HS-5 (cell line): ENCODE results near the gene CCDC88A.
A peak's percentile ranks its signal among the peaks of the same experiment; 100 is the strongest.
"Not testable (repeated sequence)": the region's sequence is repeated elsewhere in the genome, so short reads cannot be mapped to it uniquely, and the experiment has no call there.

Experiments
- DNase-seq: peaks from one replicate; pipeline ENCODE4 v3.0.0-alpha.2; 2012; ENCODE audit warnings: low read depth

Gene CCDC88A

GRCh38 chr2:55302241-55302640, 117.4 kb downstream of the CCDC88A start:
- DNase-seq = no peak

DNA sequence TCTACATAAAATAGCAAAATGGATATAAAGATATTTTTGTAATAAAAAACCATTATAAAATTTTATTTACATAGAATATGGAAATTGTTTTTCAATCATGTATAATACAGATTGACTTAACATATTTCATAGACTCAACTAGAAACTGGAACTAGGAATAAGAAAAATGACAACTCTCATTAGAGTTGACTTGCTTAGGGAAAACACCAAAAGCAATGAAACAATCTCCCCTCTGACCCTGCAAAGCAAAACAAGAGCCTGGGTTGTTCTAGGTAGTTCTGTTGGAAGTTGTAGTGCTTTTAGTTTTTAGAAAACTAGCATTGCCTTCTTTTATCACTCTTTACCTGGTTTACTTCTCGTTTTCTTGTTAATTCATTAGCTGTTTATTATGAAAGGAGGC, 118.4 kb downstream of the CCDC88A start:
- DNase-seq = no peak

DNA sequence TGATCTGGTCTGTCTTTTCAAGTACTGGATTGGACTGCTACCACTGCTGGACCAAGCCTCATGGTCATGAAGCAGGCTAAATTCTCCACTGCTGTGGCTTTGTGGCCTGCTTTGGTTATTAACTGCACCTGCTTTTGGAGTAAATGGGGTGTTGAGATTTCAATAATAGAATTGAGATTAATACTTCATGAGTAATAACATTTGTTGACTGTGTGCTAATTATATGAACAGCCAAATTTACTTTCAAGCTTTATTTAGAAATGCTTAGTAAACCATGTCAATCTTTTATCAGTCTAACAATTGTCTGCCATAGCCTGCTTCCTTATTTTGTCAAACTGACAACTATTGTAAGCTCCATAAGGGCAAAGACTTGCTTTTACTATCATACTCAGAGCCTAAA, 123.3 kb downstream of the CCDC88A start:
- no peak for DNase-seq

- no peak for DNase-seq
Measured at GRCh38 chr2:55283083-55283482, 136.6 kb downstream of the CCDC88A start.

GRCh38 chr2:55282110-55282917, 137.3 kb downstream of the CCDC88A start:
- peak; percentile 38 for DNase-seq

- not testable (repeated sequence) for DNase-seq
Measured at GRCh38 chr2:55280851-55281546, 138.7 kb downstream of the CCDC88A start.

DNA sequence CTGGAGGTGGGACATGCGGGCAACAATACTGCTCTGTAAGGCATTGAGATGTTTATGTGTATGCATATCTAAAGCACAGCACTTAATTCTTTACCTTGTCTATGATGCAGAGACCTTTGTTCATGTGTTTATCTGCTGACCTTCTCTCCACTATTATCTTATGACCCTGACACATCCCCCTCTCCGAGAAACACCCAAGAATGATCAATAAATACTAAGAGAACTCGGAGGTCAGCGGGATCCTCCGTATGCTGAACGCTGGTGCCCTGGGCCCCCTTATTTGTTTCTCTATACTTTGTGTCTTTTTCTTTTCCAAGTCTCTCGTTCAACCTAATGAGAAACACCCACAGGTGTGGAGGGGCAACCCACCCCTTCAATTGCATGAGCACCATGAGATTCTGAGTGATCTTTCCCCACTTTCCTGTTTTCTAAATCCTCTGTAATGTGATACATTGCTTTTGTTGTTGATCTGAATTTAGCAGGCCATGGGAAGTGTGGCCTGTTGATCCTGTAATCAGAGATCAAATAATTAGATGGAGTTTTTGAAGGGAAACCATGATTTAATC, 139.7 kb downstream of the CCDC88A start:
- not testable (repeated sequence) for DNase-seq

GRCh38 chr2:55279214-55279835, 140.3 kb downstream of the CCDC88A start:
- DNase-seq = not testable (repeated sequence)

- no peak for DNase-seq
Measured at GRCh38 chr2:55277310-55277709, 142.3 kb downstream of the CCDC88A start.

- not testable (repeated sequence) for DNase-seq
Measured at GRCh38 chr2:55274346-55274745, 145.3 kb downstream of the CCDC88A start.

GRCh38 chr2:55269645-55269990, 150.0 kb downstream of the CCDC88A start:
- DNase-seq = no peak

DNA sequence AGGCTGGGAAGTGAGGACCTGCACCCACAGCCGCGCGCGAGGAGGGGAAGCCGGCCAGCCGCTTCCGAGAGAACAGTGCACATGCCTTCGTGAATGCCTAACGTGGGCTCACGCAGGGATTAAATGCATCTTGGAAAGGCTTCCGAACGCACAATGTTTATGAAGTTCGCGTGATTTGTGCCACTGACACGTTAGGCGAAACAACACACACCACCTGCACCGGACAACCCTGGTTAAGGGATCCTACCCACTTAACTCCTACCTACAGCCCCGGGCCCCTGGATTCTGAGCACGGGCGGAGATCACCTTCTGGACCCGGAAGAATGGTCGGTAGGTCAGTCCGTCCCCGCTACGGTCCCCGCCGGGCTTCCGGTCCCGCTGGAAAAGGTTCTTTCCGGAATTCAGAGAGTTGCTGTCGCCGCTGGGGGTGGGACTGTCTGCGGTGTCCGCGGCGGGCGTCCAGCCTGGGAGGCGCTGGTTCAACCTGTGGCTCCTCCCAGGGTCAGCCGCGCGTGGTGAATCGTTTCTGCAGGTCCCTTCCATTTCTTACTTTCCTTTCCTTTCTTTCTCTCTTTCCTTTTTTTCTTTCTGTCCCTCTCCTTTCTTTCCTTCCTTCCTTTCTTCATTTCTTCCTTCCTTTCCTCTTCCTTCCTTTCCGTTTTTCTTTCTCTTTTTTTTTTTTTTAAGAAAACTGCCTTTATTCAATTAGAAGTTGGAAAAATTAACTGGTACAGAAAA, 150.6 kb downstream of the CCDC88A start, which contains the start of gene MTIF2:
MTIF2 (minus strand) TSS at position 325 of the 738 bp plus-strand sequence. CDS start 5,373 bp downstream, outside the sequence.
- DNase-seq = peak; percentile 76

GRCh38 chr2:55268288-55268906, 151.3 kb downstream of the CCDC88A start:
- no peak for DNase-seq

DNA sequence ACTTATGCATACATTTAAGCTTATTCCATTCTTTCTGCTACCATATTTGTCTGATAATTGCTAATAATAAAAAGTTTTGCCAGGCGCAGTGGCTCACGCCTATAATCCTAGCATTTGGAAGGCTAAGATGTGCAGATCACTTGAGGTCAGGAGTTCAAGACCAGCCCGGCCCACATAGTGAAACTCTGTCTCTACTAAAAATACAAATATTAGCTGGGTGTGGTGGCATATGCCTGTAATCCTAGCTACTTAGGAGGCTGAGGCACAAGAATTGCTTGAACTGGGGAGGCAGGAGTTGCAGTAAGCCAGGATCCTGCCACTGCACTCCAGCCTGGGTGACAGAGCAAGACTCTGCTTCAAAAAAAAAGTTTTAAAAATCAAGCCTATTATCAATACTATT, 160.1 kb downstream of the CCDC88A start:
- not testable (repeated sequence) for DNase-seq

DNA sequence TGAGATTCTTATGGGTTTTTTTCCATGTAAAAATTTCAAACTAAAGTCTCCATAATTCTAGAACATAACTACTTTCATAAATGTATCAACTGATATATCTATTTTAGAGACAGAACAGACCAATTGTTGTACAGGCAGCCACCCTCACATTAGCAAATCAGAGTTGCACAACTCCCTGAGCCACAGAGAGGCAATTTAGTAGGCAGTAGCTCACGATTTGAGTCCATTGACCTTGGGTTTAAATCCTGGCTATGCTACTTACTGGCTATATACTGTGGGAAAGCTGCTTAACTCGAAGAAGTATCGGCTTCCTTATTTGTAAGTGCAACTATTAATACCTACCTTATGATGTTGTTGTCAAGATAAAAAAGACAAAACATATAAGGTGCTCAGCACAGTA, 166.8 kb downstream of the CCDC88A start:
- no peak for DNase-seq

DNA sequence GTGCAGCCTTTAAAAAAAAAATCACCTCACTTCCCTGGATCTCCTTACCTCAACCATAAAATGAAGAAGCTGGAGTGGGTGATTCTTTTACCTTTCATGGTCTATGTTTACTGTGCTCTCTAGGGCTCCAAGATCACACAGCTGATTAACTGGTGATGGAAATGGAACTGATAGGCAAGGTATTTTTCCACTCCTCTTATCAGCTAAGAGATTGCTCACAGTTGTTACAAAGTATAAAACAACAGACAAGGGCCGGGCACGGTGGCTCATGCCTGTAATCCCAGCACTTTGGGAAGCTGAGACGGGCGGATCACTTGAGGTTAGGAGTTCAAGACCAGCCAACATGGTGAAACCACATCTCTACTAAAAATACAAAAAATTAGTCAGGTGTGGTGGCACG, 172.6 kb downstream of the CCDC88A start:
- DNase-seq = no peak

- DNase-seq = no peak
Measured at GRCh38 chr2:55245411-55245810, 174.2 kb downstream of the CCDC88A start.

DNA sequence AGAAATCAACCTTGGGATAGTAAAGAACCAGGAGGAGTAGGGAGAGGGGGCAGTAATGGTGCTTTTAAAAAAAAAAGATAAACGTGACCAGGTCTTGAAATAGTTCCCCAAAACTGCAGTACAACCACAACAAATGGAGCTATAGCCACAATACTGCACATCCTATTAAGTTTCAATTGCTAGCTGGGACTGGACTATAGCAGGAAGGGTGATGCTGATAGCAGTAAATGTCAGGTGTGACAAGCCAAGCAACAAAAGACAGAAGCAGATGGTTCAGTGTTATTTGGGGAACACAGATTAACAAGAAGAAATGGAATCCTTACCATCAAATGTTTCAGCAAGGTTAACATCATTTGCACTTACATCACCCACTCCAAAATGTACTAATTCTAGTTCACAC, 177.0 kb downstream of the CCDC88A start:
- DNase-seq = no peak

DNA sequence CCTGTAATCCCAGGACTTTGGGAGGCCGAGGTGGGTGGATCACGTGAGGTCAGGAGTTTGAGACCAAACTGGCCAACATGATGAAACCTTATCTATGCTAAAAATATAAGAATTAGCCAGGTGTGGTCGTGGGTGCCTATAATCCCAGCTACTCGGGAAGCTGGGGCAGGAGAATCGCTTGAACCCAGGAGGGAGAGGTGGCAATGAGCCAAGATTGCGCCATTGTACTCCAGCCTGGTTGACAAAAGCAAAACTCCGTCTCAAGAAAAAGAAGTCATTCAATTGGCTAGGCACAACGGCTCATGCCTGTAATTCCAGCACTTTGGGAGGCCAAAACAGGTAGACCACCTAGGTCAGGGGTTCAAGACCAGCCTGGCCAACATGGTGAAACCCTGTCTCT, 178.1 kb downstream of the CCDC88A start:
- DNase-seq = not testable (repeated sequence)

GRCh38 chr2:55239656-55240222, 179.9 kb downstream of the CCDC88A start:
- DNase-seq = no peak
